NCI-H146 (cell line): ENCODE results near the gene ADARB1.

Experiments
- DNase-seq: peaks from one replicate; lab custom pipeline; 2025; lab: John Stamatoyannopoulos, UW

The ADARB1 gene

GRCh38 chr21:45039317-45040156 is 34.8 kb upstream of the ADARB1 start:
- no peak for DNase-seq

DNA sequence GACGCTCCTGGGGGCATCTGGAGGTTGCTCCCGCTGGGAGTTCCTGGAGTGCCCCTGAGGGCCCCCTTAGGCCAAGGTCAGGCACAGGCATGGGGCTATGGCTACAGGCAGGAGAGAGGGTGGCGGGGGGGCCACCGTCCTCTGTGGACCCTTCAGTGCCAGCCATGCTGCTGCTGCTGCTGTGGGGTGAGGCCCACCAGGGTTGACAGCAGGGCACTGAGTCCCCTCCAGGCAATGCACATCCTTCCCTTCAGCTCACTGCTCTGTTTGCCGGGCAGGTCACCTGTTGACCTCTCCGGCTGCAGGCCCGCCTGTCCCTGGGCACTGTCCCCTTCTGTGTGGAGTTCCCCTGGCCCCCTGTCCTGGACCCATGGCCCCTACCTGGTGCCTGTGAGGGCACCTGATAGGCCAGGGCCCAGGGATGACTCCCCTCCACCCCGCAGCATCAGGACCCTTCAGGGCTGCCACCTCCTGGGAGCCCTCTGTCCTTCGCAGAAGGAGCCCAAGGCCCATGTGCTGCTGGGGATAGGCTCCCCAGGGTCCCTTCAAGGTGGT is 34.1 kb upstream of the ADARB1 start:
- no peak for DNase-seq

DNA sequence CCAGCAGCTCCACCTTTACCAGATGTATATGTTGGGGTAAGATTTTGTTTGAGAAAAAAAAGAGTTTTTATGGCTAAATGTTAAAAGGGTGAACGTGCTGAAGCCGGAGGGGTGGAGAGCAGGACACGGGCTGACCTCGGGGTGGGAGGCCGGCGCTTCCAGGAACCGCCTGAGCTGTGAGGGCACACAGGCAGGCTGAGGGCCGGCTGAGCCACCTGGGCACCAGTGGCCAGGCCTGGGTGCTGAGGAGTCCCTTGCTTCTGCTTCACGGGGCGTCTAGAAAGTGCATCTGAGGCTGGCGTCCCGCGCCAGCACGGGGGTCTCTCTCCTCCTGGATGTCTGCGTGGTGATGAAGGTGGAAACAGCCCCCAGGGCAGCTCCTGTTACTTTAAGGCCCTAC is 33.6 kb upstream of the ADARB1 start:
- no peak for DNase-seq

DNA sequence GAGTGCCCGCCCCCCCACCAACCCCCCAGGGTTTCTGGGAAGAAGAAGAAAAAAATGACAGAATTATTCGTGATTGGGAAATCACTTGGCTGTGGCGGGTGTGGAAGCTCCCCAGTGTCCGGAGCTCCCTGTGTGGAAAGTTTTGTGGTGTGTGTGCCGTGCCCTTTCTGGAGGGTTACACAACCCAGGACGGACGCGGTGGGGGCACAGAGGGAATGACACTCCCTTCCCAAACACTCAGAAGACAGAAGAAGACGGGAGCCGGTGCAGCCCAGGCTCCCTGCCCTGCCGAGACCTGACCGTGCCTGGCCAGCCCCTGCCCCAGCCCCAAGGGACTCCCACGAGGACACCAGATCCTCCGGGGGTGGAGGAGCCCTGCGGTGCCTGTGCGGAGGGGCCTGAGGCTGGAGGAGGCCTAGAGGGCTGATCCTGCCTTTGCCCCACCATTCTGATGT is 33.0 kb upstream of the ADARB1 start:
- no peak for DNase-seq

DNA sequence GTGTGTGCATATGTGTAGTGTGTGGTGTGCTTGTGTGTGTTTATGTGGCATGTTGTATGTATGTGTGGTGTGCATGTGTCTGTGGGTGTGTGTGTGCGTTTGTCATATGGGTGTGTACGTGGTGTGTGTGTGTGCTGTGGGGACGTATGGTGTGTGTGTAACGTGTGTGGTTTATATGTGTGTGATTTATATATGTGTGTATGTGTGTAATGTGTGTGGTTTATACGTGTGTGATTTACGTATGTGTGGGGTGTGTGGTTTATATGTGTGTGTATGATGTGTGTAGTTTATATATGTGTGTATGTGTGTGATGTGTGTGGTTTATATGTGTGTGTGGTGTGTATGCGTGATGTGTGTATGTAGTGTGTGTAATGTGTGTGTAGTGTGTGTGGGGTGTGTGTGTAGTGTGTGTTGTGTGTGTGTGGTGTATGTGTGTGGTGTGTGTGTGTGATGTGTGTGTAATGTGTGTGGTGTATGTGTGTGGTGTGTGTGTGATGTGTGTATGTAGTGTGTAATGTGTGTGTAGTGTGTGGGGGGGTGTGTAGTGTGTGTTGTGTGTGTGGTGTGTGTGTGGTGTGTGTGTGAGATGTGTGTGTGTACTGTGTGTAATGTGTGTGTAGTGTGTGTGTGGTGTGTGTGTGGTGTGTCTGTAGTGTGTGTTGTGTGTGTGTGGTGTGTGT is 32.3 kb upstream of the ADARB1 start:
- no peak for DNase-seq

DNA sequence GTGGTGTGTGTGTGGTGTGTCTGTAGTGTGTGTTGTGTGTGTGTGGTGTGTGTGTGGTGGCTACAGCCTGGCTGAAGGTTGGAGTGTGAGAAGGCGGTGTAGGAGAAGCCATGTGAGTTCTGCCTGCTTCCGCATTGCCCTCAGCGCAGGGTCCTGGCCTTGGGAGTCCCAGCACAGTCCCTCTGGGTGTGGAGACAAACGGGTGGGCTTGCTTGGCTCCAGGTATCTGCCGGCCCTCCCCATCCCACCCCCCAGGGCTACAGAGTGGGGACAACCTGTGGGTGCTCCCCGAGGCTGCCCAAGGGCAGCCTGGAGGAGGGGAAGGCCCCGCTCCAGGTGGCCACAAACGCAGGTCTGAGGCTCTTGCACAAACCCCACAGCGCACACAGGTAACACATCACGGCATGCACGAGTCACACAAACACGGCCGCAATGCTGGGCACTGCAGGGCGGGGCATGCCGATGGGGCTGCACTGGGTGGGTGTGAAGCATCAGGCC is 31.7 kb upstream of the ADARB1 start:
- no peak for DNase-seq

DNA sequence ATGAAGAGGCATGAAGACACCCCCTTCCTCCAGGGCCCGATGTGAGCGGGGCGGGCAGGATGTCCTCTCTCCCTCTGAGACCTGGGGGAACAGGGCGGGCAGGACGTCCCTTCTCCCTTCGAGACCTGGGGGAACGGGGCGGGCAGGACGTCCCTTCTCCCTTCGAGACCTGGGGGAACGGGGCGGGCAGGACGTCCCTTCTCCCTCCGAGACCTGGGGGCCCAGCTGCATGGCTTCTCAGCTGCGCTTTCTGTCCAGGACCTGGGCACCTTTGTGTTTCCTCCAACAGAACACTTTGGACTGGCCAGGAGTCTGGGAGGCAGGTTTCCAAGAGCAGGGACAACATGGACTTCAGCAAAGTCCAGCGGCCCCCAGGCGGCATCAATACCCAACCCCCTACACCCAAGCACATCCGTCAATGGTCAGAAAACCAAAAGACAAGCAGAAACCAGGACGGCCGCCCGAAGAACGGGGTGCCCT is 30.8 kb upstream of the ADARB1 start:
- DNase-seq: no peak

DNA sequence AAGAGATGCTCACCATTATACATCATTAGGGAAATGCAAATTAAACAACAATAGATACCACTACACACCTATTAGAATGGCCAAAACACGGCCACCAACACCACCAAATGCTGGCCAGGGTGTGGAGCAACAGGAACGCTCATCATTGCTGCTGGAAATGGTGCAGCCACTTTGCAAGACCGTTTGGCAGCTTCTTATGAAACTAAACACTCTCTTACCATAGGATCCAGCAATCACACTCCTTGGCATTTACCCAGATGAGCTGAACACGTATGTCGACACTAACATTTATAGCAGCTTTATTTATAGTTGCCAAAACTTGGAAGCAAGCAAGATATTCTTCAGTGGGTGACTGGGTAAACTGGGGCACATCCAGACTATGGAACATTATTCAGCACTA is 28.9 kb upstream of the ADARB1 start:
- DNase-seq: no peak

GRCh38 chr21:45047257-45047656 is 27.1 kb upstream of the ADARB1 start:
- no peak for DNase-seq

- no peak for DNase-seq
Observed at GRCh38 chr21:45048026-45048698, 26.2 kb upstream of the ADARB1 start.

- DNase-seq: no peak
Observed at GRCh38 chr21:45048968-45049367, 25.4 kb upstream of the ADARB1 start.

GRCh38 chr21:45049714-45050344 is 24.6 kb upstream of the ADARB1 start:
- no peak for DNase-seq

DNA sequence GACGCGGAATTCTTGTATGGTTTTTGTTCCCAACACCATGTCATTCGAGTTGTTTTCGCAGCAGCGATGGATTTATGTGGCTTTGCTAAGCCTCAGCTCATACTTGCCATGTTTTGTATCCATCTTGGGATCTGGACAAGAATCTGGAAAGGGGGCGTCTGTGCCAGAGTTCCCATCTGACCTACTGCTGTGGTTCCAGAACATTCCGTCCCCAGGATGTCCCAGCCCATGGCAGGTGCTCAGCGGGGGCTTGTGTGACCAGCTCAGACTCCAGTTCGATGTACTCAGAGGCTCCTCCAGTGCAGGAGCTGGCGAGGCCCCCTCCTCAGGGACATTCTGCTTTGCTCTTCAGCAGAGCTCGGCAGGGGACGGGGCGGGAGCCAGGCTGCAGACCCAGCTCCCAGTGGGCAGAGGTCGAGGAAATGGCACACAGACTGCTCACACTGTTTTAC is 24.0 kb upstream of the ADARB1 start:
- DNase-seq: no peak

DNA sequence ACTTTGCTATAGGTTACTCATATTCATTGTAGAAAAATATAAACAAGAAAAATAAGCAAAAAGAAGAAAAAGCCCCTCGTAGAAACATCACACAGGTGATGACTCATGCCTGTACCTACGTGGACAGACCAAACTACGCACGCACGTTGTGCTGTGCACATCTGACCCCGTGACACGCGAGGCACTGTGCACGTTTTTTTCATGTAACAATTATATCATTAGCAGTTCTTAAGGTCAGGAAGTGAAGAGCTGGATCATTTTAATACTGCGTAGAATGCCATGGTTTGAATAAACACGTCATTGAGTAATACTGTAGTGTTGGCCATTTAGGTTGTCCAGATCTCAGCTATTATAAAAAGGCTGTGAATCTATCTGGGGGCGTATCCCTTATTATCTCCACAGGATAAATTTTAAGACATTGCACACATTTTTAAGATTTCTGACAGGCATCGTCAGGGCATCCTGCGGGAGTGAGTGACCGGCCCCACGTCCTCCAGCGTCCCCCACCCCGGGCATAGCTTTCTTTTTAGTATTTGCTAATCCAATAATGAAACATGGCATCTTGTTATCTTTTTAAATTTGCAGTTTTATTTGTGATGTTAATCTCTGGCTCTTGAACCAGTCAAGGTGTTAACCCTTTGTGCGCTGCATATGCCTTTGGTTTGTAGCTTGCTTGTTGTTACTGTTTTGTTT is 23.4 kb upstream of the ADARB1 start:
- no peak for DNase-seq

DNA sequence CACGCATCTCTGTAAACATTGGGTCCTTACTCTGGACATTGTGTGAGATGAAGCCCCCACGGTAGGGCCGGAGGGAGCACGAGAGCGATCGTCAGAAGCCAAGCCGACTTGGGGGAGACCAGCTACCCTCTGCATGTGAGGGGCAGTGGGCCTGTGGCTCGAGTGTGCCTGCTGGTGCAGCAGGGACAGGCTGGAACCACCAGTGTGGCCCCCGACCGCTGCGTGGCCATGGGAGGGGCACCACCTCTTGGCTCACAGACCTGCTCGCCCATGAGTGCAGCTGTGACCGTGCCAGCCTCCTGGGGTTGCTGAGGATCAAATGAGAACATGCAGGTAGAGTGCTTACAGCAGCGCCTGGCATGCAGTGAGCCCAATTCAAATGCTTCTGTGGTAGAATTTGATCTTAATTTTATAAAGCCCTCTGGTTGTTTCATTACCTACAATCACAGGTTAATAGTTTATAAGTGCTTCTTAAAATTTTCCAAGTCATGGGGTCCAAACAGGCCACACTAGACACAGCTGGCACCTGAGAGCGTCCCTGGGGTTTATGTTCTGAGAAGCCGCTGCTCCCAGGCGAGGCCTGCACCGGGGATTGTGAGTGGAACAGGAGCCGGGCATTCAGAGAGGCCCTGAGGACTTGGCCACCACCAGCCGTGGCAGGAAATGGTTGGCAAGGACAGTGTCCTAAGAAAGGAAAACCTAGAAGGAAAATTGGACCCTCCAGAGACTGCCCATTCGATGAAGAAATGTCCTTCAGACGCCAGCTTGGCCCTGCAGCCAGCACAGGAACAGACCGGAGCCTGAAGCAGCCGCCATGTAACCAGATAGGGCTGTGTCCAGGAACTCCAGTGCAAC is 22.6 kb upstream of the ADARB1 start:
- DNase-seq: no peak

DNA sequence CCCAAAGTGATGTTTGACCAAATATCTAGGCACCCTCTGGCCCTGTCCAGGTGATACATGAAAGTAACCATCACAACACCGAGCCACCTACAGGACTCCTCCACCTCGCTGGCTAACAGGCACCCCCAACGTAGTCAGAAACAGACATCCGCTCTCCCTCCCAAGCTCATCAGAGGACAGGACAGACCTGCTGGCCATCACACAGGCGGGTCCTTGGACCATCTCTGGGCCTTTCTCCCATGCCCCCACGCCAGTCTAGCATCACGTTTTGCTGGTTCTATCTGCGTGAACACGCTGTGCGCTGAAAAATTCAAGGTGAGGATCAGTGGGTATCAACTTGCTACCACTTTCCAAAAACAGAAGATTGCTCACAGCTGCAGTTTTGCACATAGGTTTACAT is 21.4 kb upstream of the ADARB1 start:
- DNase-seq: no peak

DNA sequence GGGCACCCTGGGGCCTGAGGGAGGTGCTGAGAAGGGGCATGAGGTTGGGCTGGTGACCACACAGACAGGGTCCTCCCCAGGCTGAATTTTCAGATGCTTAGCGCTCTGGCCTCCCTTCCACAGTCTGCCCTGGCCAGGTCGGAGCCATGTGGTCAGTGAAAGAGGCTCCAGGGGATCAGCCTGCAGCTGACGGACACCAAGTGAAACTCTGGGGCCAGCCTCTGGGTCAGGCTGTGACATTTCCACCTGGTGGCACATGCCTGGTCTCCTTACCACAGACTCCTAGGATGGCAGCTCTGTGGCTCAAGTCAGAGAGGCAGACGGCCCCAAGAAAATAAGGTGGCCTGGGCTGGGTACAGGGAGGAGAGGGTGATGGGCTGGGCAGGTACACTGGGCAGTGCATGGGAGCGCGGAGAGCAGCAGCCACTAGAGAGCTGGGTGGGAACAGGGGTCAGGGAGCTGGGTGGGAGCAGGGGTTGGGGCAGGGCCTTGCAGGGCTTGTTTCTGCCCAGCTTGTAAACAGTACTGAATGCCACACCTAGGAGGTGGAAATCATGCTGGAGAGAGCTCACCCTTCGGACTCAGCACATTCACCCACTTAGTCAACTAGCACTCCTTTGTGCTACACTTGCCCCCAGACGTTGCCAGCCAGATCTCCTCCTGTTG is 20.7 kb upstream of the ADARB1 start:
- DNase-seq: no peak

DNA sequence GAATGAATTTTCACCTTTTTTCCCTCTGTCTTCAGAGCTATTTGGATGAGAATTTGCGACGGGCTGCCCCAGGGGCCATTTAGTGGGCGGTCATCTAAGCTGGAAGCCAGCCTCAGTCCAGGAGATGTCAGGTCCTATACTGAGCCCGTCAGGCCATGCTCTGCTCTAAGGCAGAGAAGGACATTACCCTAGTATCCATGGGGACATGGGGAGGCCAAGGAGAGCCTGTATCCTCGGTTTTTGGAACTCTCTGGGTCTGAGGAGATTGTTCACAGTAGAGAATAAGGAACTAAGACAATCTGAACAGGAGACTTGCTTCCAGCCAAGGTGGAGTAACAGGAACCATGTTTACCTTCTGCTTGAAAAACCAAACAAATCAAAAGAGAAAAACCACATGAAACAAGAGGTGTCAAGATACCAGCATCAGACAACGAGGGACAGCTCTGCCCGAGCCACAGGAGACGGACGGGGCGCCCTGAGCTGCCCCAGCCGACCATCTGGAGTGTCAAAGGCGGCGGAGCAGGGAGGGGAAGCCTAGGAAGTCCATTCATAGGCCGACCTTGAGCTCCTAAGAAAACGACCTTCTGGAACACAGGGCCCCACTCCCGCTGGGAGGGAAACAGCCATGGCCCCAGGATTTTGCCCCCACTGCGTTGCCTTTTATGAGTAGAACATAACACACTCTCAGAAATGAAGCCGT is 20.0 kb upstream of the ADARB1 start:
- no peak for DNase-seq
